Effector memory CD4-positive, alpha-beta T cell (primary cell): ENCODE measurements around the gene DTNB.

Source experiments
- DNase-seq, 3 donors: peaks; one replicate each; pipeline ENCODE4 v3.0.0-alpha.2; 2020
- H3K27ac ChIP-seq: 2 replicates; pipeline ENCODE4 v1.7.0; 2013; ENCODE audit warnings: mild to moderate bottlenecking, low read length, moderate library complexity; ENCODE audit not compliant: insufficient read depth, poor library complexity, severe bottlenecking
- H3K27me3 ChIP-seq: replicated peaks from 2 replicates; pipeline ENCODE4 v1.7.0; 2013; ENCODE audit warnings: mild to moderate bottlenecking, low read length; ENCODE audit not compliant: insufficient read depth, control insufficient read depth, poor library complexity, severe bottlenecking
- H3K36me3 ChIP-seq: 2 replicates; pipeline ENCODE4 v1.7.0; 2013; ENCODE audit warnings: mild to moderate bottlenecking, low read length, moderate library complexity; ENCODE audit not compliant: control insufficient read depth, insufficient read depth
- H3K4me1 ChIP-seq: 2 replicates; pipeline ENCODE4 v1.7.0; 2013; ENCODE audit warnings: low read length, mild to moderate bottlenecking; ENCODE audit not compliant: control insufficient read depth, insufficient read depth, poor library complexity, severe bottlenecking
- H3K4me3 ChIP-seq: 2 replicates; pipeline ENCODE4 v1.7.0; 2013; ENCODE audit warnings: low read length, low read depth, mild to moderate bottlenecking; ENCODE audit not compliant: insufficient read depth, poor library complexity, severe bottlenecking
- H3K9me3 ChIP-seq: 2 replicates; pipeline ENCODE4 v1.7.0; 2013; ENCODE audit warnings: mild to moderate bottlenecking, low read length, moderate library complexity; ENCODE audit not compliant: control insufficient read depth

DTNB gene

DNA sequence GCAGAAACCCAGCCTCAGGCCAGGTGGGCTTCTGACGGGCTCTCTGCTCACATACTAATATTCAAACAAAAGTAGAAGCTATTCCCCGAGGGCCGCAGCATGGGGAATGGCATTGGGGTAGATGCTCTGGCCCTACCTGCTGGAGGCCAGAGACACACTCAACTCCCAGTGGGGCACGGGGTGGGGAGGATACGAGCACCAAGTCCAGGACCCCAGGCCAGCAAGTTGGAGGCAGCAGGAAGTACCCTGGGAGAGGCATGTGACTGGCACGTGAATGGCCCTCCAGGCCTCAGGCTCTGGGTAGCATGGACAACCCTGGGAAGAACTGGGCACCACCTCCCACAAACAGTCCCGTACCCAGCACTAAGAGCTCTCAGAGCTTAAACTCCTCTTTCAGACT is 335.5 kb downstream of the DTNB start:
- Histone ChIP-seq H3K36me3 (no peaks in the 10 kb centered on the region), H3K27me3 (no peaks in the 10 kb centered on the region), H3K27ac (no peak overlapping the region), H3K4me3 (no peak overlapping the region), H3K4me1 (peaks cover 53% of the 10 kb centered on the region), H3K9me3 (no peaks in the 10 kb centered on the region)
- no peak for DNase-seq

DNA sequence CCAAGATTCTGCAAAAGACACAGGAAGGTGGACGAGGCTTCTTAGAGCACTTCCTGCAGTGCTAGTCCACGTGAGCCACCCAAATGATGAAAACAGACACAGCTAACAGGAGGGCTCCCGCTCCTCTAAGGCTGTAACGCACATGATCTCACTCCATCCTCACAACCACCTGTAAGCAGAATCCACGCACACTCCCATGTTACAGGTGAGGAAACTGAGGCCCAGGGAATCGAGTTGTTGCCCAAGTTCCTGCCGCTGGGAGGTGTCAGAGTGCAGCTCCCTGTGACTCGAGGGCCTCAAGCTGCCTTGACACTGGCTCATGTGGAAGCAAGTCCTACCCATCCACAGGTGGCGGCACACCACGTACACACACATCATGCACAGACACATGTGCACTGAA is 336.1 kb downstream of the DTNB start:
- no peak overlapping the region for H3K27ac ChIP-seq
- no peaks in the 10 kb centered on the region for H3K36me3 ChIP-seq
- H3K4me1 ChIP-seq: peaks cover 53% of the 10 kb centered on the region

DNA sequence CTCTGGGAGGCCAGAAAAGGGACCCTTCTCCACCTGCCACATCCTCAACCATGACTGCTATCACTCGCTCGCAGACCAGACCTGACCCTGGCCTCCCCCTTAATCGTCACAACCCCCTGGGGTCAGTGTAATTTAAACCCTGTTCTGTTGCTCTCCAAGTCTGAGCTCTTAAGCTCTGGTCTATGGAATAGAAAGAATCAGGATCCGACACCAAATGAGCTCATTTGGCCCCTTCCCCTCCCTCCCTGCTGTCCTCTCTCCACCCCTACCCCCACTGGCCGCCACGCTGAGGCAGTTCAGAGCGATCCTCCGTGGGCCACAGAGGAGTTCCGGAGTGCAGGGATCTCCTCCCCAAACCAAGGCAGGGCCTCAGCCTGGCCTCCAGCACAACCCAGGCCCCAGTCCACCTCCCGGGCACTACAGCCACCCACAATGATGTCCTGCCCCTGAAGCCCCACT is 337.0 kb downstream of the DTNB start:
- H3K27ac ChIP-seq: no peak overlapping the region
- DNase-seq: no peak
- no peaks in the 10 kb centered on the region for H3K36me3 ChIP-seq
- peaks cover 53% of the 10 kb centered on the region for H3K4me1 ChIP-seq
- no peaks in the 10 kb centered on the region for H3K27me3 ChIP-seq
- no peaks in the 10 kb centered on the region for H3K9me3 ChIP-seq
- no peak overlapping the region for H3K4me3 ChIP-seq

More for the DNA sequence above, 336.1 kb downstream of the DTNB start:
- Histone ChIP-seq H3K27me3 (no peaks in the 10 kb centered on the region), H3K9me3 (no peaks in the 10 kb centered on the region), H3K4me3 (no peak overlapping the region)
- DNase-seq: no peak

DNA sequence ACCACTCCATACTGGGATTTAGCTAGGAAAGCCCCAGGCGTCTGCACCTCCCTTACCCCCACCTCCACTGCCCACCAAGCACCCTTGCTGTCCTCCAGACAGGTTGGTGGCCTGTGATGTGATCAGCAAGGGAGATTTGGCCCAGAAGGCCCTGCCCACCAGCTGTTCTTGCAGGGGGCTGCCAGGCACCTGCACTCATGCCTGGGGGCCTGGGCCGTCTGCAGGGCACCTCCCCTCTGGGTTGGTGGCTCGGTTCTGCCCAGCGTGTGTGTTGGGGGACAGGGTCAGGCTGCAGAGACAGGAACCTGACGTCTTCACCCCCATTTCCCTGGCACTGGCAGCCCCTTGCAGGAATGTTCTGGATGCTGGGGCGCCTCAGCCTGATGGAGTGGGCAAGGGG is 337.4 kb downstream of the DTNB start:
- DNase-seq: no peak
- H3K9me3 ChIP-seq: no peaks in the 10 kb centered on the region
- no peak overlapping the region for H3K27ac ChIP-seq
- no peak overlapping the region for H3K4me3 ChIP-seq
- H3K36me3 ChIP-seq: no peaks in the 10 kb centered on the region
- H3K4me1 ChIP-seq: peaks cover 53% of the 10 kb centered on the region
- no peaks in the 10 kb centered on the region for H3K27me3 ChIP-seq

DNA sequence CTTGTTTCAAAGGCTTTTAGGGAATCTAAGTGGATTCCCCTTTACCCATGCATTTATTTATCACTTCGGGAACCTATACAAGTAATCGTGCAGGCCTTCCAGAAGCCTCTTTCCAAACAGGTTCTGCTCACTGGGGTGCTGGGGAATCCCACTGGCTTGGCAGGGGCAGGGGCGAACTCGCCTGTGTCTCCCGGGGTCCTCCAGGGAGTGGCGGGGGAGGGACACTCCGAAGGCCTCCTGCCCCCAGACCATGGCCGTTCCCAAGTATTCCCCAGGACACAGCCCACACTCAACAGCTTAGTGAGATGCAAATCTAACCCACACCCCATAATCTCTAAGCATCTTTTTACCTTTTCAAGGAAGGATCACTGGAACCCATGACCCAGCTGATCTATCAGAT is 338.2 kb downstream of the DTNB start:
- H3K4me3 ChIP-seq: no peak overlapping the region
- H3K36me3 ChIP-seq: no peaks in the 10 kb centered on the region
- peaks cover 50% of the 10 kb centered on the region for H3K4me1 ChIP-seq
- H3K27me3 ChIP-seq: no peaks in the 10 kb centered on the region
- H3K27ac ChIP-seq: no peak overlapping the region
- no peak for DNase-seq
- H3K9me3 ChIP-seq: no peaks in the 10 kb centered on the region

DNA sequence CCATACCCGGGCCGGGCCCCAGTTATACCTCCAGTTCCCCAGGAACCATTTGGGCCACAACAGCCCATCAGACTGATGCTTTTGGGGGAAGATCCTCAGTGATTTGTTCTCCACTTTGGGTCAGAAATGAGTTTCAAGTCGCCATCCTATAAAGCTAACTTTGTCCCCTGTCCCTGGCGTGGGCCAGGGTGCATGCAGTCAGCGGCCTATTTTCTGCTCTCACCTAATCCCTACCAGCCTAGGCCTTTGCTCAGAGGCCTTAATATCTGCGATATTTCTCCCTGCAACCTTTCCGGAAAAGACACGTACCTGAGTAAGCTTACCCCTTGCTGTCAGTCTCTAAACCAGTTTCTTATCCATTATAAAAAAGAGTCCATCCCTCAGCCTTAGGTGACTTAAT is 338.9 kb downstream of the DTNB start:
- Histone ChIP-seq H3K4me1 (peaks cover 44% of the 10 kb centered on the region), H3K36me3 (no peaks in the 10 kb centered on the region), H3K4me3 (no peak overlapping the region), H3K27ac (no peak overlapping the region), H3K9me3 (no peaks in the 10 kb centered on the region), H3K27me3 (no peaks in the 10 kb centered on the region)
- no peak for DNase-seq

DNA sequence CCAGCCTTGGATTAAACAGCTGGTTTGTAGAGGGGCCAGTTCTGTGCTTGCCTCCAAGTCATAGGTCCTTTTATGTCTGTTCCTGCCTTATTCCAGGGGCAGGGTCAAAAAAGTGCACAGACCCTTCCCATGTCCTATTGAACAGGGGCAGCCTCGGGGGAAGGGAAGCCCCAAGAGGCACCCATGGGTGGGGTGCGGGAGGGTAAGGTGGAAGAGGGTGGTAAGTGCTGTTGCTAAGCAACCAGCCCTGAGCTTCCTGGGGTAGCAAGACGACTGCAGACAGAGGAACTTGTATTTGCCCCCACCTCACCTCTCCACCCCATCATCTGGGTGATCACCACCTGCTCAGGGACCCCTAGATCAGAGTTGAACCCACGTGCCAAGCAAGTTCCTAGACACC is 339.4 kb downstream of the DTNB start:
- H3K27ac ChIP-seq: no peak overlapping the region
- peaks cover 44% of the 10 kb centered on the region for H3K4me1 ChIP-seq

DNA sequence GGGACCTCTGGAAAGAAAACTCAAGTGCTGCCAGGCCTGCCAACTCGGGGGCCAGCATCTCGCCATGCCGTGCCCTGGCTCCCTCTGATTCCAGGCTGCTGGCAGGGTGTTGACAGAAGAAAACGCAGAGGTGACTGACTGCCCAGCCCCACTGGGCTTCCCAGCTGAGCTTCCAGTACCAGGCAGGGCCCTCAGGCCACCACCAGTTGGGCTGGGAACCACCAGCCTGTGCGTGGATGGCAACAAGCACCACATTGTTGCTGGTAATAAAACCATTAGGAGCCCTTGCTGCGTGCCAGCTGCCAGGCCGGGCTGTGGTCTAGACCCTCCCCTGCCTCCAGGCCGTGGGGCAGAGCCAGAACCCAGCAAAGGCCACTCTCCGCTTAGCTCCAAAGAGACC is 340.8 kb downstream of the DTNB start:
- H3K4me1 ChIP-seq: peaks cover 35% of the 10 kb centered on the region
- peaks cover 2% of the 10 kb centered on the region for H3K36me3 ChIP-seq
- no peak overlapping the region for H3K27ac ChIP-seq
- no peaks in the 10 kb centered on the region for H3K27me3 ChIP-seq
- no peak for DNase-seq
- H3K4me3 ChIP-seq: no peak overlapping the region
- no peaks in the 10 kb centered on the region for H3K9me3 ChIP-seq

More for the DNA sequence above, 339.4 kb downstream of the DTNB start:
- no peak for DNase-seq
- H3K4me3 ChIP-seq: no peak overlapping the region
- no peaks in the 10 kb centered on the region for H3K9me3 ChIP-seq
- no peaks in the 10 kb centered on the region for H3K36me3 ChIP-seq
- H3K27me3 ChIP-seq: no peaks in the 10 kb centered on the region

DNA sequence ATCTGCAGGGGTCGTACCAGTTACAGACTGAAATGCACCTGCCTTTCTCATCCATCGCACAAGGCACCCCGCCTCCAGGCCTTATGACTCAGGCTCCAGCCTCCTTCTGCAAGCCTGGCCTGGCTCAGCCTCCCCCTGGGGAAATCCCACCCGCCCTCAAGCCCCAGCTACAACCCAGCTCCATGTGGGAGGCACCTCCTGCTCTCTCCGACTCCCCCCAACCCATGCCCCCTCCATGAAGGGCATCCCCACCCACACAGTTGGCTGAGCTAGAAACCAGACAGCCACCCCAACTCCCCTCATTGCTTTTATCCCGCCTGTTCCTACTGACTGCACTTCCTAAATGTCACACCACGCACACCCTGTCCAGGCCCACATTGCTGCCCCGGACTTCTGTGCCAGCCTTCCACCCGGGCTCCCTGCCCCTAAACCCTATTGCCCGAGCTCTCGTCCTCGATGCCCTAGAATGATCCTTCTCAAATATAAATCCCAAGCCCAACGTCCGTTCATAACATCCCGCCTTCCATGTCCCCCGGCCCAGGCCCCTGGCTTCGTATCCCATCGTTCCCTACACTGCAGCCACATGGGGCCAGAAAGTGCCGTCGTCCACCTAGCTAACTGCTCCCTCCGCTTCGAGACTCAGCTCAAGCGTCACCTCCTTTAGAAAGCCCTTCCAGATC is 341.6 kb downstream of the DTNB start:
- Histone ChIP-seq H3K36me3 (peaks cover 10% of the 10 kb centered on the region), H3K4me1 (peaks cover 28% of the 10 kb centered on the region), H3K27ac (no peak overlapping the region), H3K9me3 (no peaks in the 10 kb centered on the region), H3K27me3 (no peaks in the 10 kb centered on the region), H3K4me3 (no peak overlapping the region)
- DNase-seq: no peak

DNA sequence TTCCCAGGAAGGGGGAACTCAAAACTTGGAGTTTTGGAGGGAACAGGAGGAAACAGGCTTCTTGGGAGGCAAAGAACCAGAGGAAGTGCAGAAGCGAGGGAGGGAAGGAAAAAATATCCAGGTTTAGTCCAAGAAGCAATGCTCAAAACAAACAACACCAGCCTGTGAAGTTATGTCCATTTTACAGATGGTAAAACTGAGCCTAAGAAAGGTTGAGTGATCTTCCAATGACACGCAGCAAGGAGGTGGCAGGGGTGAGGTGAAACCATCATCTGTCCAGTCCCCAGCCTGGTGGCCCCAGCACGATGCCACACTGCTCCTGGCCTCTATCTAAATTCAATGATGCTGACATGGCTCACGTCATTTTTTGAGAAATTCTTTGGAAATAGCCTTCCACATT is 342.4 kb downstream of the DTNB start:
- Histone ChIP-seq H3K4me3 (no peak overlapping the region), H3K4me1 (peaks cover 21% of the 10 kb centered on the region), H3K27ac (no peak overlapping the region), H3K27me3 (no peaks in the 10 kb centered on the region), H3K9me3 (no peaks in the 10 kb centered on the region), H3K36me3 (peaks cover 15% of the 10 kb centered on the region)
- DNase-seq: no peak
